Pancreas (tissue), 10 donors: ENCODE results near the gene RTN4R. TPM values are rescaled to one million over a fixed set of nuclear protein-coding genes. Genes with fewer than 3 reads are reported as not detected.
"Not testable (repeated sequence)": the region's sequence is repeated elsewhere in the genome, so short reads cannot be mapped to it uniquely, and the experiment has no call there.

ENCODE experiments used
- ATAC-seq, 4 donors: fragments of 200-7000 bp; cut with Tn5 transposase; one replicate each; pipeline versions ENCODE4 v1.8.0 to v1.9.1; 2020; ENCODE audit warnings: mild to moderate bottlenecking in 4 of 4, moderate library complexity in 4 of 4
- DNase-seq, 6 donors: peaks; one replicate each; pipeline ENCODE4 v3.0.0-alpha.2; 2020
- FAIRE-seq: peaks from 2 replicates; lab custom pipeline; 2012; peaks lifted over from hg19 to GRCh38; lab: Jason Lieb, UNC
- H3K27ac ChIP-seq, 4 donors: fragments of 200-600 bp; sonication (generic); 1 replicate in 3 of 4; 2 replicates in 1 of 4; pipeline versions ENCODE4 v1.5.0 to v1.8.0; 2020
- H3K27me3 ChIP-seq, 4 donors: fragments of 200-600 bp; one replicate each; pipeline ENCODE4 v1.8.0; 2021
- H3K36me3 ChIP-seq, 3 donors: fragments of 200-600 bp; sonication (generic) in 1 of 3; one replicate each; pipeline versions ENCODE4 v1.5.0 to v1.8.0; 2020 to 2021
- H3K4me1 ChIP-seq, 3 donors: fragments of 200-600 bp; one replicate each; pipeline ENCODE4 v1.8.0; 2021
- H3K4me3 ChIP-seq, 4 donors: fragments of 200-600 bp; sonication (generic) in 2 of 4; one replicate each; pipeline versions ENCODE4 v1.5.0 to v1.8.0; 2020 to 2021
- H3K9me3 ChIP-seq, 4 donors: fragments of 200-600 bp; one replicate each; pipeline ENCODE4 v1.8.0; 2021
- WGBS, 2 donors: extraction: QIAGEN DNeasy Blood & Tissue Kit; methylation state at CpG; one replicate each; pipeline ENCODE4 v1.1.7; 2013; 5-methylcytosine and 5-hydroxymethylcytosine counted together
- intact Hi-C, 3 donors: fragments of 100-400 bp; cut with DNase I; formaldehyde crosslinking; loops; one replicate each; pipeline versions ENCODE4 v1.11.1 to v1.14.2; 2022
- polyA plus RNA-seq, 2 donors: library from polyadenylated mRNA; stranded (reverse); fragments of 200-250 nt; gene quantifications; one replicate each; pipeline ENCODE4 v1.2.3, GENCODE V29; 2013
- total RNA-seq, 6 donors: library from RNA; stranded (reverse); fragmentation: NEBNext Ultra II Directional in 4 of 6; extraction: Animal tissue kit (Norgen Biotek cat#: 25700) in 4 of 6; gene quantifications; one replicate each; pipeline versions ENCODE4 v1.2.1 to v1.2.4, GENCODE V29; 2021 to 2023
- TF ChIP-seq, protein P1 (sequence below), 4 donors: fragments of 200-600 bp; sonication (generic) in 3 of 4; IDR thresholded peaks; one replicate each; pipeline versions ENCODE4 v1.5.0 to v1.8.0; 2021; ENCODE audit warnings: antibody characterized with exemption in 4 of 4
- donor health status: healthy with polysubstance abuse.
- donor health status: DM: no; HTN: no; CAD: no; lungs with moderate emphysema.
- donor health status: DM: no; HTN: no; CAD: no.
- donor health status: control.
- donor health status: control.
- donor health status: Bipolar disorder and iron deficiency.
- donor health status: DM: yes; HTN: yes; CAD: no.
- donor health status: DM: no; HTN: no; CAD: no.
- donor health status: DM: no; HTN: no; CAD: no.
- donor health status: DM: yes; HTN: yes; CAD: no.

RTN4R gene
- total and polyA plus RNA-seq, 8 donors, result 0.88 to 7.4 (median 1.7) TPM

DNA sequence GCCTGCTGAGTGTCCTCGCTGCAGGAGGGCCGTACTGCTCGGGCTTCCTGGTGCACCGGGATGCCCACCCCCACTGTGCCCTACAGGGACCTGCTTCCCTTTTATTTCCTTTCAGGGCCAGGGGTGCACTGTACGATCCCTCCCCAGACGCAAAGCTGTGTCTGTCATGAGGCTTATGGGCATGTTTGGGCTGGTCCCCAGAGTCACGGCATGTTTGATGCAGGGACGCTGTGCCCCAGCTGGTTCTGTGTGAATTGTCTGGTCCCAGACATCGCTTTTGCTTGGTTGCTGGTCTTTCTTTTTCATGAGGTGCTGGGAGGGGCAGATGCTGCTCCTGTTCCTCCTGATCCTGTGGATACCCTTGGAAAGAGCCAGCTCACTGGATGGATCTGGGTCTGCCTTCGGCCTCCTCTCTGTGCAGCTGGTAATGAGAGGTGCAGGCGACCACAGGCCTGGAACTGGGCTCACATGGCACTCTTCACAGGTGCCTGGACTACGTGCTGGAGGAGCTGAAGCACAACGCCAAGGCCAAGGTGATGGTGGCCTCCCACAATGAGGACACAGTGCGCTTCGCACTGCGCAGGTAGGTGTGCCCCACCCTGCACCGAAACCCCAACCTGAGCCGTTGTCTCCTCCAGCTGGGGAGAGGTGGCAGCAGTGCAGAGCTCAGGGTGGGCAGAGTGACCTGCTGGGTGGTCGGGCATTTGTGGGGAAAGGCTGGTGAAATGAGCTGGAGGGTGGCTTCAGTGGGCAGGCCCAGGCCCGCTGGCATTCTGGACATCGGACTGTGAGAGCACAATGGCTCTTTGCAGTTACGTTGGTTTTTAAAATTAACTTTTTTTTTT is 40.9 kb upstream of the RTN4R start:
- H3K9me3 ChIP-seq, intact Hi-C loops, ATAC-seq, H3K27me3 ChIP-seq, H3K27ac ChIP-seq, FAIRE-seq, H3K36me3 ChIP-seq, H3K4me3 ChIP-seq, H3K4me1 ChIP-seq: not testable (repeated sequence)
- 81 to 86% methylated on average over 22 of the region's 22 CpGs for WGBS, 2 donors
- peak in 1 of 6 donors; percentile 5 for DNase-seq

DNA sequence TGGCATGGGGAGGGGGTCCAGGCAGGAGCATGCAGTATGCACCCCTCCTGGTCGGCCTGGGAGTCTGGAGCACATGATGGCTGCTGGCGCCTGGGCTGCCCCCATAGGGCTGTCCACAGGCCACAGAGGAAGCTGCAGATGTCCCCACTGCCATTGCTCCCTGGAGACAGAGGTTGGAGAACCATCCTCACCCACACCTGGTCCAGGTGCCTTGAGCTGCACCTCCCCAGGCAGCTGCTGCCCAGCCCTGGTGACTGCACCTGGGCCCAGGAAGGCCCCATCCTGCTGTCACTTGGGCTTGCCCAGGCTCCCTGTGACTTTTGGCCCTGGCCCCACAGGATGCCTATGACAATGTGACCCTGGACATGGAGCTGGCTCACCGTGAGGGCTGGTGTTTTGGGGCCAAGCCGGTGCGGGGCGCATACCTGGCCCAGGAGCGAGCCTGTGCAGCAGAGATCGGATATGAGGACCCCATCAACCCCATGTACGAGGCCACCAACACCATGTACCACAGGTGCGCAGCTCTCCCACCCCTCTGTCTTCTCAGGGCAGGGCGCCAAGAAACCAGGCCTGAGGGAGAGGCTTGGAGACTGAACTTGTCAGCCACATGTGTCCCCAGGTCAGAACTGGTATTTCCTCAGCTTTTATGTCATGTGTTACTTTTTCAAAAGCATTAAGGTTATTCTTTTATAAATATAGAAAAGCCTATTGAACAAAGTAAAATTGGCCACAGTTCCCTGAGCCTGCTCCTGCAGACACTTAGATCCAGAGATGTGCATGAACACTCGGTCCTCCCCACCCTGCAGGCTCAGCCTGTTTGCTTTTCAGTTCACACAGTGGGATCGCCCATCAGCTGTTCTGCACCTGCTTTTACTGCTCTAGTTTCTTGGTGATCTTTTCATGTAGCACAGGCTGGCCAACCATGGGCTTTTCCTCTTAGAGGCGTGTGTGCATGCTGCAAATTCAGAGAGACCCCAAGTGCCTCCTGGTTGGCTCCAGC is 39.6 kb upstream of the RTN4R start:
- H3K27ac ChIP-seq, ATAC-seq, H3K9me3 ChIP-seq, intact Hi-C loops, H3K27me3 ChIP-seq, H3K36me3 ChIP-seq, H3K4me3 ChIP-seq, FAIRE-seq, H3K4me1 ChIP-seq: not testable (repeated sequence)
- DNase-seq, result peak in 2 of 6 donors; percentile 32 to 63
- 68 to 77% methylated on average over 14 of the region's 14 CpGs for WGBS, 2 donors

DNA sequence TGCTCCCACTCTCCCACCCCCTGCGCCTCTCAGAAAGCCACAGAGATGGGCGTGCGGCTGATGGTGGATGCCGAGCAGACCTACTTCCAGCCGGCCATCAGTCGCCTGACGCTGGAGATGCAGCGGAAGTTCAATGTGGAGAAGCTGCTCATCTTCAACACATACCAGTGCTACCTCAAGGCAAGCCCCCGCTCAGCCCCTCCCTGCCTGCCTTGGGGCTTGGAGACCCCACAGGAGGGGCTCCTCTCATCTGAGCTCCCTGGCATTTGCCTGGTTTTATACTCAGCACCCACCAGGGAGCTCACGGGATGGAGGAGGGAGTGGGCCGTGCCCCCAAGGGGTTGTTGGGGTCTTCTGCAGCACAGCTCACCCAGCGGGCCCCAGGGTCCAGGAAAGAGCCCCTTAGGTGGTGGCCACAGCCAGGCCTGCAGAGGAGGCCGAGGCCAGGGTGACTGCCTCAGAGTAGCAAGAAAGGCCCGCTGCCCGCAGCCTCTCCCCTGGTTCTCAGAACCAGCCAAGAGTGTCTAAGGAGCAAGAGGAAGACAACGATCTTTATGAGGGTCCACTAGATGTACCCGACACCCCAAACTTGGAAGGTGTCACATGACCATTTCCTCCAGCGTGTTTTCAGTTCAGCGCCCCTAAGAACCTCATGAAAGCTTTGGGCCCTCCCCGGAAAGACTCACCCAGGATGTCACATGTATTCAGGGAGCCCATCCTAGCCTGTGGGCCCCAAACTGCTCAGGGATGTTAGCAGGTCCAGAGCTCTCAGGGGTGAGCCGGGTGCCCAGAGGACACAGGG is 38.7 kb upstream of the RTN4R start:
- intact Hi-C loops, ATAC-seq, H3K27ac ChIP-seq, H3K9me3 ChIP-seq, FAIRE-seq, H3K4me3 ChIP-seq, H3K4me1 ChIP-seq, H3K27me3 ChIP-seq, H3K36me3 ChIP-seq: not testable (repeated sequence)
- peak in 2 of 6 donors; percentile 26 to 30 for DNase-seq
- WGBS, 2 donors, result 73 to 75% methylated on average over 19 to 20 of the region's 21 CpGs

DNA sequence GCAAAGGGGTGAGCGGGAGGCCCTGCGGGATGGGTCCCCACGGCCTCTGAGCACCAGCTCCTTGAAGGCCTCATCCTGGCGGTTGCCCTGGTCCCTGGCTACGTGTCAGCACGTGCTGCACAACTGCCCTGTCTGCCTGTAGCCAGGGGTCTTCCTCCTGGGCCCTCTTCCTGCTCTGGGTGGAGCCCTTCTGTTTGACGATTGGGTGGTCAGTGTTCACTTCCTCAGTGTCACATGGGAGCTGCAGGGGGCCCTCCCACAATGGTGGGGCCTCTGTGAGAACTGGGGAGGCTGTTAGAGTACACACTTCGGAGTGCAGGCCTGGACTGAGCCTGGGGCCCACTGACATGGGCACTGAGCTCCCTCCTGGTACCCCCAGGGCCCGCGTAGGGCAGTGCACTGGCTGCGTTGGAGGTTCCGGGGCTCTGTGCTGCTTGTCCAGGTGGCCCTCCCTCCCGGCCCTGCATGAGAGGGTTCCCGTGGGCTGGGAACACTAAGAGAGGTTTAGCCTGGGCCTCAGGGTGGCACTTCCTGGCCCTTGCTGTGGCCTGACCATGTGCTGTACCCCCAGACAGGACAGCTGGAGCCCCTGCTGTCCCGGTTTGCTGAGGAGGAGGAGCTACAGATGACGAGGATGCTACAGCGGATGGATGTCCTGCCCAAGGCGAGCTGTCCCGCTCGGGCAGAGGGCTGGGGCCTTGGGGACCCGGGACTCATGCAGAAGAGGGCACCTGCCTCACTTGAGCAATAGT is 38.0 kb upstream of the RTN4R start:
- ATAC-seq (no peak), FAIRE-seq (no peak), DNase-seq (peak in 2 of 6 donors; percentile 27 to 51)
- H3K27ac ChIP-seq, result no peak overlapping the region
- intact Hi-C loops, result no loop called here
- WGBS, 2 donors, result 68 to 71% methylated on average over 21 of the region's 21 CpGs
- no peaks in the 10 kb centered on the region for H3K4me1 ChIP-seq
- TF ChIP-seq, protein P1, sequence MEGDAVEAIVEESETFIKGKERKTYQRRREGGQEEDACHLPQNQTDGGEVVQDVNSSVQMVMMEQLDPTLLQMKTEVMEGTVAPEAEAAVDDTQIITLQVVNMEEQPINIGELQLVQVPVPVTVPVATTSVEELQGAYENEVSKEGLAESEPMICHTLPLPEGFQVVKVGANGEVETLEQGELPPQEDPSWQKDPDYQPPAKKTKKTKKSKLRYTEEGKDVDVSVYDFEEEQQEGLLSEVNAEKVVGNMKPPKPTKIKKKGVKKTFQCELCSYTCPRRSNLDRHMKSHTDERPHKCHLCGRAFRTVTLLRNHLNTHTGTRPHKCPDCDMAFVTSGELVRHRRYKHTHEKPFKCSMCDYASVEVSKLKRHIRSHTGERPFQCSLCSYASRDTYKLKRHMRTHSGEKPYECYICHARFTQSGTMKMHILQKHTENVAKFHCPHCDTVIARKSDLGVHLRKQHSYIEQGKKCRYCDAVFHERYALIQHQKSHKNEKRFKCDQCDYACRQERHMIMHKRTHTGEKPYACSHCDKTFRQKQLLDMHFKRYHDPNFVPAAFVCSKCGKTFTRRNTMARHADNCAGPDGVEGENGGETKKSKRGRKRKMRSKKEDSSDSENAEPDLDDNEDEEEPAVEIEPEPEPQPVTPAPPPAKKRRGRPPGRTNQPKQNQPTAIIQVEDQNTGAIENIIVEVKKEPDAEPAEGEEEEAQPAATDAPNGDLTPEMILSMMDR (IDR thresholded peaks at IDR 0.05), result no peak
- H3K36me3 ChIP-seq, result no peaks in the 10 kb centered on the region
- H3K9me3 ChIP-seq, result no peaks in the 10 kb centered on the region
- peaks cover 0 to 4% (median 0%) of the 10 kb centered on the region in 4 donors for H3K27me3 ChIP-seq
- no peak overlapping the region for H3K4me3 ChIP-seq

DNA sequence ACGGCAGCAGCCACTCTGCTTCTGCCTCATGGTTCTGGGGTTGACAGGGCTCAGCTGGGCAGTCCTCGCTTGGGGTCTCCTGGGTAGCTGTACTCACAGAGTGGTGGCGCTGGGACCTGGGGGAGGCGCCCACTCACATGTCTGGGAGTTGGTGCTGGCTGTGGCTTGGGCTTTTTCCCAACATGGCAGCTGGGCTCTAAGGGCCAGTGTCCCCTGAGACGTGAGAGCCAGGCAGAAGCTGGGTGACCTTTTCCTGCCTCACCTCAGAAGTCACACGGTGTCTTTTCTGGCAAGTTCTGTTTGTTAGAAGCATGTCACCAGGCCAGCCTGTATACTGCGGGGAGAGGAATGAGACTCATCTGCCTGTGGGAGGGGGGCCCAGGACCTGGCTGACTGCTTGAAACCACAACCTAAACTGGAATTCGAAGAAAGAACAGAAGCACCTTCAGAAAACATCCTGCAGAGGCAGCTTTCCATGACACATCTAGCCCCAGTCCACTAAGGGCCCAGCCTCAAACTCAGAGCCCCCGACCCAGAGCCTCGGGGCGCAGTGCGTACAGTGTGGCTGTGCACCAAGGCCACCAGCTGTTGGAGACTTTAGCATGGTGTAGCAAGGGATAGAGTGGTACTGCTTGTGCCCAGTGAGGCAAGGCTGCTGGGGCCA is 37.2 kb upstream of the RTN4R start:
- H3K9me3 ChIP-seq, ATAC-seq, intact Hi-C loops, H3K4me3 ChIP-seq, H3K27me3 ChIP-seq, H3K4me1 ChIP-seq, FAIRE-seq, H3K27ac ChIP-seq, H3K36me3 ChIP-seq: not testable (repeated sequence)
- WGBS, 2 donors, result 77% methylated on average over 12 of the region's 12 CpGs
- peak in 1 of 6 donors; percentile 28 for DNase-seq

DNA sequence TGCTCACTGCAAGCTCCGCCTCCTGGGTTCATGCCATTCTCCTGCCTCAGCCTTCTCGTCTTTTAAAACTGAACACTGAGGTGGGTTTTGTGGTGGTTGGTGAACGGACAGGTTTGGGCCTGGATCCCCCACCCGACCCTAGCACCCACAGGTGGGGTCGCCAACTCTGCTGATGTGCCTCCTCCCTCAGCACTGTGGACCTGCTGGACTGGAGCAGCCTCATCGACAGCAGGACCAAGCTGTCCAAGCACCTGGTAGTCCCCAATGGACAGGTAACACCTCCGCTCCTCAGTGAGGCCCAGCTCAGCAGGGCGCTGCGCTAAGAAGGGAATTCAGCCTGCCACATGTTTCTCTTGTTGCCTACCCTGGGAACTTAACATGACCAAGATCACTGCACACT is 36.5 kb upstream of the RTN4R start:
- intact Hi-C loops, result no loop called here
- no peak overlapping the region for H3K27ac ChIP-seq
- ATAC-seq, result no peak
- H3K4me1 ChIP-seq, result peaks cover 0 to 4% (median 0%) of the 10 kb centered on the region in 3 donors
- FAIRE-seq, result no peak
- H3K27me3 ChIP-seq, result peaks cover 0 to 4% (median 0%) of the 10 kb centered on the region in 4 donors
- H3K4me3 ChIP-seq, result no peak overlapping the region
- H3K36me3 ChIP-seq, result no peaks in the 10 kb centered on the region
- TF ChIP-seq, protein P1 (IDR thresholded peaks at IDR 0.05), result no peak
- WGBS, 2 donors, result 69 to 84% methylated on average over 9 of the region's 9 CpGs
- DNase-seq, result peak in 1 of 6 donors; percentile 47
- H3K9me3 ChIP-seq, result no peaks in the 10 kb centered on the region

DNA sequence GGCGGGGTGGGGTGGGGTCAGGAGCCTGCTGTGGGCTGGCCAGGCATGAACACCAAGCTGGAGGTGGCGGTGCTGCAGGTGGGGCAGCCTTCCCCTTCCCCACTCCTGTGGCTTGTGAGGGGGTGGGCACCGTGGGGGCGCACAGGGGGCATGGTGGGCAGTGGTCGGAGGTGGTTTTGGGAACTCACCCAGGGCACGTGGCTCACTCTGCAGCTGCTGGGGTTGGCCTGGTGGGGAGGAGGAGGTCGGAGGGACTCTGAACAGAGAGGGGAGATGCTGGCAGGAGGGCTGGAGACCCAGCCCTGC is 35.1 kb upstream of the RTN4R start:
- FAIRE-seq, H3K4me1 ChIP-seq, H3K36me3 ChIP-seq, H3K27ac ChIP-seq, intact Hi-C loops, H3K9me3 ChIP-seq, H3K27me3 ChIP-seq, H3K4me3 ChIP-seq, ATAC-seq: not testable (repeated sequence)
- WGBS, 2 donors, result 50 to 57% methylated on average over 5 to 7 of the region's 7 CpGs
- peak in 1 of 6 donors; percentile 39 for DNase-seq
